Mononuclear cell (primary cell): ENCODE data around the gene SLU7. TPM values are rescaled to one million over a fixed set of nuclear protein-coding genes. Genes with fewer than 3 reads are reported as not detected.

ENCODE experiments used
- H3K27me3 ChIP-seq: 2 replicates; pipeline ENCODE4 v1.6.0; 2011; ENCODE audit warnings: low read length, control low read depth; ENCODE audit not compliant: insufficient read depth
- H3K4me1 ChIP-seq: 2 replicates; pipeline ENCODE4 v1.5.1; 2011; ENCODE audit warnings: mild to moderate bottlenecking, low read length, control low read depth; ENCODE audit not compliant: insufficient read depth
- H3K4me3 ChIP-seq: 2 replicates; pipeline ENCODE4 v1.5.1; 2011; ENCODE audit warnings: mild to moderate bottlenecking, low read length, moderate library complexity
- H3K9me3 ChIP-seq: 2 replicates; pipeline ENCODE4 v1.5.1; 2011; ENCODE audit warnings: low read depth, mild to moderate bottlenecking, control low read depth, low read length
- total RNA-seq: library from RNA; depleted of rRNA; stranded (reverse); fragments of >200 nt; gene quantifications from one replicate; pipeline ENCODE4 v1.2.3, GENCODE V29; 2012

Gene SLU7
- total RNA-seq, 1 donor, result 129 TPM

DNA sequence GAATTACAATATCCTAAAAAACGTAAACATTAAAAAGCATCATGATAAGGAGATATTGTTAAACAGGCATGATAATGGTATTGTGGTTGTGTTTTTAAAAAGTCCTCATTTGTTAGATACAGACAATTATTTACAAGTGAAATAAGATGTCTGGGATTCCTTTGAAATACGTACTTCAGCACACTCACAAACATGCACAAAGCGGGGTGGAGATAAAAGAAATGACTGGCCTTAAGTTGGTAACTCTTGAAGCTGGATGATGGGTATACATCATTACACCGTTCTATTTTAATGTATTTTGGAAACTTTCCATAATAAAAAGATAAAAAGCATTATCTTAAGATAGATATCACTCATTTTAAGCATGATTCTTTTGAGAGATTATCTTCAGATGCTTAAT lies 20.1 kb downstream of the SLU7 start:
- Histone ChIP-seq H3K9me3 (no peaks in the 10 kb centered on the region), H3K27me3 (no peaks in the 10 kb centered on the region), H3K4me1 (peaks cover 10% of the 10 kb centered on the region), H3K4me3 (no peak overlapping the region)

DNA sequence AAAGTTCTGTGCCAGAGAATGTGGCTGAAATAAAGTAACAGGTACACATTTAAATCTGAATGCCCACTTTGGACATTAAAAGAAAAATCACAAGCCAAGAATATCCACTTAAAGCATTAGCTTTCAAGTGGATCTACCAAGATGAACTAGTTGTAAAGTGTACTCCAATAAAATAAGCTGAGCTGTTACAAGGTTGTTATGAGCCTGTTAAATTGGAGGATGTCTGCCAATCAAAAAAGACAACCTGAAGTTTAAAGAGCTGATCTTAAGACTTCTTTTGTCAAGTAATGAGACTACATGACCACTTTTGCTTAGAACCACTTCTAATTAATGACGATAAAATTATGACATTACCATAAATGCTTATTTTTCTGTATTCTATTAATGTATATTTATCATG lies 21.4 kb downstream of the SLU7 start:
- no peak overlapping the region for H3K4me3 ChIP-seq
- no peaks in the 10 kb centered on the region for H3K9me3 ChIP-seq
- peaks cover 10% of the 10 kb centered on the region for H3K4me1 ChIP-seq
- no peaks in the 10 kb centered on the region for H3K27me3 ChIP-seq

DNA sequence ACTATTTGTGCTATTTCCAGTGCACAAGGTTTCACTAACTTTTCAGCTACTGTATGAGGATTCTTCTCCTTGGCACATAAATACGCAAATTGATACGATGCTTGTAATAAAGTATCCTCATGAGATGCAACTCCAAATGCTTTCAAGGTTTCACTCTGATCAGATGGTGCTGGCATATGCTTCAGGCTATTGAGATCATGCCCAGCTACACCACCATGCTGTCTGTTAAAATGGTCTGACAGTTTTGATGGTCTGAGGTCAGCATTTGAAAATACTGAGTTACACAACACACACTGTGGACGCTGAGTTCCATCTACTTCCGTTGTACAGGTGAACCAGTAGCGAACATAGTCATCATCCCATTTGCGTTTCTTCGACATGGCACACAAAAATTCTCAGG lies 23.8 kb downstream of the SLU7 start:
- Histone ChIP-seq H3K9me3 (no peaks in the 10 kb centered on the region), H3K4me1 (peaks cover 7% of the 10 kb centered on the region)

DNA sequence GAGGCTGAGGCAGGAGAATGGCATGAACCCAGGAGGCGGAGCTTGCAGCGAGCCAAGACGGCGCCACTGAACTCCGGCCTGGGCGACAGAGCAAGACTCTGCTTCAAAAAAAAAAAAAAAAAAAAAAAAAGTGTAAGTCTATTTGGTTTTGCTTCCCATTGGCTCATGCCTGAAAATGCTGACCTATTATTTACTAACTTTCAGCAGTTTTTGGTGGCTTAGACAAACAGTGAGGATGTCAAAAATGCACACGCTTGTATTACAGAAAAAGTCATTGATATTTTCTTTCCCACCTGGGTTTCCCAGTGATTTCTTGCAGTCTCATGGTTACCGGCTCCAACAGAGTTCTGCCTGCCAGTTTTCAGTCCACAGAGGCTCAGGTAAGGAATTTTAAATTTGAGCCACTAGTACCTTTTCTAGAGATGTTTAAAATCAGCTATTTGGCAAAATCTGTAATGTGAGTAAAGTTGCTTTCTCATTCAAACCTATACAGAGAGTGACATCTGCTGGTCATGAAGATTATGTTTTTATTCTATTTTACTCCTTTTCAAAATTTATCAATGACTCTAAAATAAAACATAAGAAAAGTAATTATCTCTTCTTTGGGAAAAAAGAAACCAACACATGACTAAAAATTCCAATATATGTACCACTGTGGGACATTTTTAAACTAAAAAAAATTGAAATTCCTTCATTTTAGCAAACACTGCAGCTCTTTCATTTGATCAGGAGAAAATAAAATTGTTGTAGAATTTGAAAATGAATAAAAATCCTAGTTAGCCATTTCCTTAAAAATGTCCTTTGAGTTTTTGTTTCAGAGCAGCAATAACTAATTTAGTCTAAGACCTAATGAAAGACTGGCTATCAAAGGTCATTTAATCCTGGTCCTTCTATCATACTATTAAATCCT lies 27.8 kb downstream of the SLU7 start:
- no peaks in the 10 kb centered on the region for H3K4me1 ChIP-seq
- no peak overlapping the region for H3K4me3 ChIP-seq
- H3K27me3 ChIP-seq, result no peaks in the 10 kb centered on the region
- H3K9me3 ChIP-seq, result peaks cover 11% of the 10 kb centered on the region

More for the DNA sequence above, 23.8 kb downstream of the SLU7 start:
- H3K27me3 ChIP-seq, result no peaks in the 10 kb centered on the region
- no peak overlapping the region for H3K4me3 ChIP-seq

DNA sequence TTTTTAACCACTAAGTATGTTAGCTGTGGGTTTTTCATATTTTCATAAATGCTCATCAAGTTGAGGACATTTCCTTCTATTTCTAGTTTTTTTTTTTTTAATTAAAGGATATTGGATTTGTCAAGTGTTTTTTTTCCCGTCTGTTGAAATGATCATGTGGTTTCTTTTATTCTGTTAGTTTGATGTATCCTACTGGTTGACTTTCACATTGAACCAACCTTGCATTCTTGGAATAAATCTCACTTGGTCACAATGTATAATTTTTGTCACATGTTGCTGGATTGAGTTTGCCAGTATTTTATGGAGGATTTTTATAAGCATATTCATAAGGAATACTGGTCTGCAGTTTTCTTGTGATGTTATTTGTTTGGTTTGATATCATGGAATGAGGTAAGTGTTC lies 31.4 kb downstream of the SLU7 start:
- H3K4me3 ChIP-seq, result no peak overlapping the region
- no peaks in the 10 kb centered on the region for H3K4me1 ChIP-seq
- peaks cover 11% of the 10 kb centered on the region for H3K9me3 ChIP-seq
- H3K27me3 ChIP-seq, result no peaks in the 10 kb centered on the region

DNA sequence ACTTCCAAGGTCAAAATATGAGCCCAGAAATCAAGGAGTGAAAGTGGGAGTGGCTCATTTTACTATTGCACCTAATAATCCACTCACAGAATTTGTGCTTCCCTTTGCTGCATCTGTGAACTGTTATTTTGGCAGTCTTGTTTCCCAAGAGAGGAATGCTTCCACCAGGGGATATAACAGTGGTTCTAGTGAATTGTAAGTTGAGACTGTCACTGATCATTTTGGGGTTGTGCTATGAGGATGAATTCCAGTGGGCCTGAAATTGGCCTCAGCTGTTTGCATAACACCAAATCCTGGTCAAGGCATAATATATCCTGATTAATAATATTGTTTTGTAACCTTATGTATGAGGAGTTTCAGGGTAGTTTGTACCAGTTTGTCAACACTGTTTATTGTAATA lies 33.4 kb downstream of the SLU7 start:
- Histone ChIP-seq H3K9me3 (peaks cover 11% of the 10 kb centered on the region), H3K27me3 (no peaks in the 10 kb centered on the region), H3K4me3 (no peak overlapping the region), H3K4me1 (no peaks in the 10 kb centered on the region)

DNA sequence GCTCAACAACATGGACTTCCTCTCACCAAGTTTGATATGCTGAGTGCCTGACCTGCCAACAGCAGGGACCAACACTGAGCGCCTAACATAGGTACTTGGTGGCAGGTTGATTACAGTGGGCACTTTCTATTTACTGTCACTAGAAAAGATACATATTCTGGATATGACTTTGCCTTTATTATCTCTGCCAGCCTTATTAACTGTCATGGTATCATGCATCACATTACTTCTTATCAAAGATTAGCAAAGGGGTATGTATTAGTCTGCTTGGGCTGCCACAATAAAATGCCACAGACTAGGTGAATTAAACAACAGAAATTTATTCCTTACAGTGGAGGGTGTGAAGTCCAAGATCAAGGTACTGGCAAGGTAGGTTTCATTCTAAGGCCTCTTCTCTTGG lies 34.2 kb downstream of the SLU7 start:
- Histone ChIP-seq H3K27me3 (no peaks in the 10 kb centered on the region), H3K4me1 (no peaks in the 10 kb centered on the region), H3K9me3 (peaks cover 11% of the 10 kb centered on the region), H3K4me3 (no peak overlapping the region)

DNA sequence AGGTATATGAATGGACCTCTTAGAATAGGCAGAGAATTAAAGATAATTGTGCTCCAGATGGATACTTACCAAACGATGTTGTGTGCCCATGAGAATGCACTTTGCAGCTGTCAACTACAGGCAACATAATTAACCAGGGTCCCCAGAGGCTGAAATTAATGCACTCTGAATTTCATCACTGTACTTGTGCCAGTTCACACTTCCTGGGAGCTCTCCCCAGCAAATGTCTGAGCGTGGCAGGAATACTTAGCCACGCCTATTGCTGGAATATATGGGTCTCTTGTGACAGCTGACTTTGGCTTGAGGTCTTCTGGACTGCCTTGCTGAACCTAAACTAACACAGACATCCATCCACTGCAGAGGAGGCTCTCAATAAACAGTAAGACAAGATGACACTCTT lies 36.5 kb downstream of the SLU7 start:
- no peaks in the 10 kb centered on the region for H3K4me1 ChIP-seq
- H3K27me3 ChIP-seq, result no peaks in the 10 kb centered on the region
- H3K4me3 ChIP-seq, result no peak overlapping the region

DNA sequence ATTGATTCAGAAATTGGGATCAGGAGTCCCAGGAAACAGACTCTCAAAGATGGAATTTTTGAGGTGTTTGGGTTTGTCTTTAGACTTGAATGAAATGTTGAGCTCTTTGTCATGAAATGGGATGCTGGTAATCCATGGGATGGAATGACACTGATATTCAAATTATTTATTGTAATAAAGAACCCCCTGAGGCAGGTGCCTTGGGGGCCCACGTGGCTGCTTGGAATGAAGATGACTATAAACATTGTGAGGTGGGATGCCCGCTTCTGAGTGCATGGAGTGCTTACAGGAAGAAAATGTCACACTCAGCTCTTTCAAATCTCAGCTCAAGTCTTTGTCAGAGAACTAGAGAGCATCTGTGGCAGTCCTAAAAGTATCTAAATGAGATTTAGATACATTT lies 38.8 kb downstream of the SLU7 start:
- Histone ChIP-seq H3K9me3 (no peaks in the 10 kb centered on the region), H3K4me3 (no peak overlapping the region), H3K27me3 (peaks cover 11% of the 10 kb centered on the region), H3K4me1 (no peaks in the 10 kb centered on the region)

More for the DNA sequence above, 36.5 kb downstream of the SLU7 start:
- H3K9me3 ChIP-seq, result peaks cover 4% of the 10 kb centered on the region

DNA sequence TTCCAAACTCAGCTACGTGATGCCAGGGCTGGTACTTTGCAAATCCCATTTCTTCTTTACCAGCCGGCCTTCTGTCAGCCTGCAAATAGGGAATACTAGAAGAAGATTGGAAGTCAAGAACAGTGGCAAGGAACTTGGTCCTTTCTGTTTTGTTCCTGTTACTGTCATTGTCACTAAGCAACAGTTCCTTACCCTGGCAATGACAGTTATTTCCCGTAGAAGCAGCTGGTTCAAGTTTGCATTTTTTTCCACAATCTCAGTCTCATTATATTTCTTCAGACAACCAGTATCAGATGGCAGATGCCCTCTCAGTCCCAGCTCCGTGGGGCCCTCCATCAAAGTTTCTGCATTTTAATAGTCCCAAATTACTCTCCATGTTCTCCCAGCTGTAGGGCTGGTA lies 39.4 kb downstream of the SLU7 start:
- H3K9me3 ChIP-seq, result no peaks in the 10 kb centered on the region
- no peaks in the 10 kb centered on the region for H3K4me1 ChIP-seq
- H3K27me3 ChIP-seq, result peaks cover 15% of the 10 kb centered on the region
- no peak overlapping the region for H3K4me3 ChIP-seq

DNA sequence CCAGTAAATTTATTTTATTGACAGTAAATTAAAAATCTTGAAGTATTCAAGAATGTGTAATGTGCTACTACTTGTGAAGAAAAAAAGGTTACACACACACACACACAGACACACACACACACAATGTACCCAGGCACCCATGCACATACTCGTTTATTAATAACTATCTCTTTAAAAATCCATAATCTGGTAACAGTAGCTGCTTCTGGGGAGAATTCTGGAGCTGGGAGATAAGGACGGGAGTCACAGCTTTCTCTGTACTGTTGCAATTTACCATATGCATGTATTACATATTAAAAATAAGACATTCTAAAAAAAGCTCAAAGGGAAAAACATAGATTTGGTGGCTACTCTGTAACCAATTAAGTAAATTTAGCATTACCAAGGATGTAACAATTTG lies 40.6 kb downstream of the SLU7 start:
- Histone ChIP-seq H3K4me1 (no peaks in the 10 kb centered on the region), H3K27me3 (peaks cover 20% of the 10 kb centered on the region), H3K9me3 (no peaks in the 10 kb centered on the region), H3K4me3 (no peak overlapping the region)

DNA sequence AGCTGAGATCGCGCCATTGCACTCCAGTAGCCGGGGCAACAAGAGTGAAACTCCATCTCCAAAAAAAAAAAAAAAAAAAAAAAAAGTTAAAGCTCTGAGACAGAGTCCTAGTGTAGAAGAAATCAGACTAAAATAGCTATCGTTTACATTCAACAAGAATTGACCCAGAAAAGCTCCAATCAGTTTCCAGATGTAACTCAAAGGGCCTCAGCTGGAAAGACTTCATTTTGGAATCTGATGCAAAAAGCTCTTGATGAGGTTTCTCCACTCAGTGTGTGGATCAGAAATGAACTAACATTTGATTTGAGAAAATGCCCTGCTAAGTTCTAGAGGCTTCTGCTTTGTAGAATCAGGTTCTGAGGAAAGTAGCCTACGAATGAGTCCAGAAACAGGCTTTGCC lies 41.2 kb downstream of the SLU7 start:
- H3K27me3 ChIP-seq, result peaks cover 25% of the 10 kb centered on the region
- no peak overlapping the region for H3K4me3 ChIP-seq
- no peaks in the 10 kb centered on the region for H3K9me3 ChIP-seq
- no peaks in the 10 kb centered on the region for H3K4me1 ChIP-seq

DNA sequence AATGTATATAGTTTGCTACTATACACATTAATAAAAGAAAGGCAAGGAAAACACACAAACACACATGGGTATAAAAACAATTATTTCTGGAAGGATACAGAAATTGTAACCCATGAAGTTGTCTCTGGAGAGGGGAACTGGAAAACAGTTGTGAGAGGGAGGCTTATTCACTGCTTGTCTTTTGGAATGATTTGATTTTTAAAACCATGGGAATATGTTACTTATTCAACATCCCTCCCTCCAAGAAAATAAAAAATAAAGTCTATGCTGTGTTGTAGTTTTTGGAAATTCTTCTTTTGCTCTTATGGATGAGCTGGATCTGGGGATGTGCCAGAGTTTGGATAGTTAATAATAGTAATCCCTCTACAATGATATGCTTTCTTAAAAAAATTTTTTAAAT lies 42.5 kb downstream of the SLU7 start:
- no peaks in the 10 kb centered on the region for H3K9me3 ChIP-seq
- peaks cover 37% of the 10 kb centered on the region for H3K27me3 ChIP-seq
- H3K4me1 ChIP-seq, result no peaks in the 10 kb centered on the region
- no peak overlapping the region for H3K4me3 ChIP-seq

DNA sequence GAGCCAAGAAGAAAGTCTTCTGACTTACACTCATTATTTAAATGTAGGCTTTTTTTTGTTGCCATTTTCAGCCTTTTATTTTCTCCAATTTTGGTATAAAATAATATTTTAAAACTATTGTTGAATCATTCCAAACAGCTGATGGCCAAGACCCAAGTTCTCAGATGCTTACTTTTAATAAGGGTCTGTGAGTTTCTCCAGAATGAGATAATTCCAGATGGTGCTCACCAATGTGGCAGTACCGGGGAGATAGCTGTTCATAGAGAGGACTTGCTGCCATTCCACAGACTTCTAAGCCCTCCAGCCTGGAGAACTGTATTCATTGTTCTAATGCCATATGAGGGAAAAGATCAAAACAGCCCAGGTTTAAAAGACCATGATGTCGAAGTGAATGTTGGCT lies 43.2 kb downstream of the SLU7 start:
- H3K4me3 ChIP-seq, result no peak overlapping the region
- H3K9me3 ChIP-seq, result no peaks in the 10 kb centered on the region
- H3K4me1 ChIP-seq, result peaks cover under 1% of the 10 kb centered on the region
- peaks cover 44% of the 10 kb centered on the region for H3K27me3 ChIP-seq

DNA sequence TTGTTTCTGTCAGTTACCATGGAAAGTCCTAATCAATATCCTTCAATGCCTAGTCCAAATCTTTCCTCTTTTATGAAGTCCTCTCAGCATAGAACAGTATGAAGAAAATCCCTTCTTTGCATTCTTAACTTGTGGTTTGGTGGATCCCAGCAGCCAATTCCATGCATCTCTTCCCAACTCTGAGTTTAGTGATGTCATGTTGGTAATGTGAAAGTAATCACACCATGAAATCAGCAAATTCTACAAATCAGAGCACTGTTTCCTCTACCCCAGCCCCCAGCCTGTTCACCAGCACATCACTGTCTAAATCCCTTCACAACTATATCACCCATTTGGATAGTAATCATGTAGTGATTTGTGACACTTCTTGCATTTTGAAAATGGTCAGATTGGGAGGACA lies 43.7 kb downstream of the SLU7 start:
- peaks cover 49% of the 10 kb centered on the region for H3K27me3 ChIP-seq
- H3K9me3 ChIP-seq, result no peaks in the 10 kb centered on the region
- H3K4me1 ChIP-seq, result peaks cover 5% of the 10 kb centered on the region
- no peak overlapping the region for H3K4me3 ChIP-seq

DNA sequence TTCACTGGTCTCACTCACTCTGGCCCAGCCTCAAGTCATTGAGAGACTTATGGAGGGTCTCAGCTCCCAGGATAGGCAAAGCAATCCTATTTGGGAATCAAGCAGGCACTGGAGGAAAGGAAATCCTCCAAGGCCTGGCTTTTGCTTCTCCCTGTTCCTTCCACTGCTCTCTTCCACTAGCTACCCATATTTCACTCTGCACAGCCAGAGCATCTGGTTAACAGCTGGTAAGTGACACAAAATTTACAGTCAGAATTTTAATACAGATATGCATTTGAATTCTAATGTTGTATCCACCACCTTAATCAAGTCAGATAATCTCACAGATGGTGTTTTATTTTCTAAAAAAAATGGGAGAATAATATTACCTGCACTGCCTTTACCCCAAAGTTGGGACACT lies 47.6 kb downstream of the SLU7 start:
- H3K4me3 ChIP-seq, result no peak overlapping the region
- H3K9me3 ChIP-seq, result no peaks in the 10 kb centered on the region
- peaks cover 68% of the 10 kb centered on the region for H3K27me3 ChIP-seq
- H3K4me1 ChIP-seq, result peaks cover 5% of the 10 kb centered on the region
